B cell (primary cell): ENCODE results near the gene SCAMP3.

ENCODE experiments used
- EZH2 ChIP-seq: IDR thresholded peaks from 2 replicates; pipeline ENCODE4 v1.6.1; 2012; ENCODE audit warnings: borderline replicate concordance, low read depth, mild to moderate bottlenecking, moderate library complexity, low read length; ENCODE audit not compliant: insufficient read depth, poor library complexity, severe bottlenecking
- TF ChIP-seq, protein P1 (sequence below): fragments of 200-600 bp; IDR thresholded peaks from one replicate; pipeline ENCODE4 v1.8.0; 2022; ENCODE audit warnings: antibody characterized with exemption, mild to moderate bottlenecking

DNA sequence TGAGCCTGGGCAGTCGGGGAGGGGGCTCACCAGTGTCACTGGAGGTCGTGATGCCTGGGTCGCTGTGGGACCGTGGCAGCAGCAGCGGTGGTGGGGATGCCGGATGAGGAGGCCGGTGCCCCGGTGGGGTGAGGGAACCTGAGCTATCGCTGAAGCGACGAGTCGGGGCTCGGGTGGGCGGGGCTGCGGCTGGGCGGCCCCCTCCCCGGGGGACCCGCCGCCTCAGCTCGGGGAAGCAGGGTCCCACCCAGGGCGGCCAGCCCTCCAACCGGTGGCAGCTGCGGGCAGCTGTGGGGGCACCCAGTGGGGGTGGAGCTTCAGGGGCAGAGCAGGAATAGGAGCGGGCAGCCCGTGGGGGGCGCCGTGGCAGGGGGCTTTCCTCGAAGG is 11.9 kb downstream of the SCAMP3 start:
- TF ChIP-seq, protein P1, sequence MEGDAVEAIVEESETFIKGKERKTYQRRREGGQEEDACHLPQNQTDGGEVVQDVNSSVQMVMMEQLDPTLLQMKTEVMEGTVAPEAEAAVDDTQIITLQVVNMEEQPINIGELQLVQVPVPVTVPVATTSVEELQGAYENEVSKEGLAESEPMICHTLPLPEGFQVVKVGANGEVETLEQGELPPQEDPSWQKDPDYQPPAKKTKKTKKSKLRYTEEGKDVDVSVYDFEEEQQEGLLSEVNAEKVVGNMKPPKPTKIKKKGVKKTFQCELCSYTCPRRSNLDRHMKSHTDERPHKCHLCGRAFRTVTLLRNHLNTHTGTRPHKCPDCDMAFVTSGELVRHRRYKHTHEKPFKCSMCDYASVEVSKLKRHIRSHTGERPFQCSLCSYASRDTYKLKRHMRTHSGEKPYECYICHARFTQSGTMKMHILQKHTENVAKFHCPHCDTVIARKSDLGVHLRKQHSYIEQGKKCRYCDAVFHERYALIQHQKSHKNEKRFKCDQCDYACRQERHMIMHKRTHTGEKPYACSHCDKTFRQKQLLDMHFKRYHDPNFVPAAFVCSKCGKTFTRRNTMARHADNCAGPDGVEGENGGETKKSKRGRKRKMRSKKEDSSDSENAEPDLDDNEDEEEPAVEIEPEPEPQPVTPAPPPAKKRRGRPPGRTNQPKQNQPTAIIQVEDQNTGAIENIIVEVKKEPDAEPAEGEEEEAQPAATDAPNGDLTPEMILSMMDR: no peak
- TF ChIP-seq EZH2: no peak
